K562 (cell line): ENCODE data around the gene GRIN2A. TPM values are rescaled to one million over a fixed set of nuclear protein-coding genes. Genes with fewer than 3 reads are reported as not detected.

Experiments used
- ATAC-seq: fragments of 200-7000 bp; cut with Tn5 transposase; 3 replicates; pipeline ENCODE4 v1.9.1; 2020; ENCODE audit warnings: moderate library complexity
- BruUV-seq: library from RNA; stranded (reverse); fragments of 400-500 nt; replicated peaks from 2 replicates; lab custom pipeline; 2021; lab: Mats Ljungman, UMichigan
- CTCF ChIA-PET: fragments of 300-600 bp; formaldehyde crosslinking; extraction: SDS; loops from one replicate; lab custom pipeline; 2021; ENCODE audit warnings: low intra/inter-chr PET ratio; lab: Yijun Ruan, JAX
- POLR2A ChIA-PET: fragments of 300-600, 350-650 bp; sonication (Branson Sonifier 250); formaldehyde crosslinking; extraction: SDS; loops from one replicate; lab custom pipeline; 2021; ENCODE audit warnings: antibody characterized with exemption, inconsistent platforms; lab: Yijun Ruan, JAX
- DNase-seq, 4 experiments: peaks; one replicate each; pipeline versions ENCODE4 v3.0.0 to v3.0.0-alpha.2; 2011 to 2018; ENCODE audit warnings: low spot score in 3 of 4, mixed read lengths in 3 of 4; ENCODE audit errors: extremely low read depth in 1 of 4
- FAIRE-seq: peaks from 2 replicates; lab custom pipeline; 2011; peaks lifted over from hg19 to GRCh38; lab: Jason Lieb, UNC
- H2AFZ ChIP-seq: 2 replicates; pipeline ENCODE4 v1.6.0; 2011; ENCODE audit warnings: low read depth, low read length, control low read depth, inconsistent platforms
- H3K27ac ChIP-seq: fragments of 200-600 bp; 3 replicates; pipeline ENCODE4 v1.8.0; 2011; ENCODE audit warnings: low read depth, mild to moderate bottlenecking, control low read depth, inconsistent platforms, low read length, moderate library complexity, mixed read lengths; ENCODE audit errors: extremely low read depth
- H3K27me3 ChIP-seq, 2 experiments: fragments of 300-600 bp in 1 of 2; 2 replicates in 1 of 2; 3 replicates in 1 of 2; pipeline versions ENCODE4 v1.6.0 to v1.8.0; 2011; ENCODE audit warnings: inconsistent platforms in 2 of 2, low read length in 2 of 2, mild to moderate bottlenecking in 1 of 2, mixed read lengths in 1 of 2, moderate library complexity in 1 of 2; ENCODE audit not compliant: control insufficient read depth in 2 of 2, insufficient read depth in 2 of 2
- H3K36me3 ChIP-seq: fragments of 300-600 bp; 3 replicates; pipeline ENCODE4 v1.8.0; 2011; ENCODE audit warnings: mild to moderate bottlenecking, low read length, inconsistent platforms; ENCODE audit not compliant: control insufficient read depth, insufficient read depth
- H3K4me1 ChIP-seq, 2 experiments: fragments of 200-600 bp in 1 of 2; replicated peaks in 1 of 2; 2 replicates in 1 of 2; 3 replicates in 1 of 2; pipeline versions ENCODE4 v1.5.1 to v1.8.0; 2011; ENCODE audit warnings: inconsistent platforms in 2 of 2, low read length in 2 of 2, mild to moderate bottlenecking in 1 of 2, mixed read lengths in 1 of 2, moderate library complexity in 1 of 2; ENCODE audit not compliant: control insufficient read depth in 2 of 2, insufficient read depth in 2 of 2
- H3K4me2 ChIP-seq: 2 replicates; pipeline ENCODE4 v1.6.1; 2011; ENCODE audit warnings: low read length, control low read depth, inconsistent platforms, mixed read lengths; ENCODE audit not compliant: insufficient read depth
- H3K4me3 ChIP-seq: fragments of 200-600 bp; sonication (generic), shearing (Covaris generic); 2 replicates; pipeline ENCODE4 v1.5.1; 2016; ENCODE audit warnings: control low read depth, inconsistent platforms
- H3K79me2 ChIP-seq: fragments of 200-600 bp; 3 replicates; pipeline ENCODE4 v1.8.0; 2011; ENCODE audit warnings: low read length, inconsistent platforms; ENCODE audit not compliant: control insufficient read depth, insufficient read depth
- H3K9ac ChIP-seq, 2 experiments: 2 replicates each; pipeline versions ENCODE4 v1.6.0 to v1.6.1; 2011; ENCODE audit warnings: low read depth in 2 of 2, low read length in 2 of 2, control low read depth in 1 of 2, inconsistent platforms in 1 of 2, mild to moderate bottlenecking in 1 of 2, mixed read lengths in 1 of 2; ENCODE audit not compliant: insufficient read depth in 1 of 2
- H3K9me1 ChIP-seq: one replicate; pipeline ENCODE4 v1.6.0; 2011; ENCODE audit warnings: inconsistent platforms, mild to moderate bottlenecking, low read length, moderate library complexity; ENCODE audit not compliant: control insufficient read depth, insufficient read depth
- H3K9me3 ChIP-seq: replicated peaks from 2 replicates; pipeline ENCODE4 v1.5.1; 2011; ENCODE audit warnings: low read depth, low read length, inconsistent platforms; ENCODE audit not compliant: control insufficient read depth, insufficient read depth
- H4K20me1 ChIP-seq: replicated peaks from 2 replicates; pipeline ENCODE4 v1.6.1; 2011; ENCODE audit warnings: low read length, inconsistent platforms, mixed read lengths; ENCODE audit not compliant: control insufficient read depth, insufficient read depth
- CHD1 ChIP-seq: fragments of 200-600 bp; sonication (generic); IDR thresholded peaks from one replicate; pipeline ENCODE4 v1.6.1; 2012; ENCODE audit warnings: mild to moderate bottlenecking, moderate library complexity, low read length, inconsistent platforms
- DPF2 ChIP-seq: fragments of 450-650 bp; IDR thresholded peaks from 2 replicates; pipeline ENCODE4 v1.6.1; 2016
- ELF4 ChIP-seq: fragments of 450-650 bp; formaldehyde crosslinking; IDR thresholded peaks from 2 replicates; pipeline ENCODE4 v1.4.0; 2022; ENCODE audit warnings: missing genetic modification characterization
- GABPB2 ChIP-seq: fragments of 250-450 bp; sonication (Bioruptor Pico); conservative IDR thresholded peaks from 2 replicates; pipeline ENCODE4 v1.5.1; 2021; ENCODE audit warnings: mild to moderate bottlenecking
- HCFC1 ChIP-seq: IDR thresholded peaks from 2 replicates; pipeline ENCODE4 v1.6.1; 2012; ENCODE audit warnings: low read depth, low read length, improper control_type of control experiment
- MTA3 ChIP-seq: fragments of 450-650 bp; formaldehyde crosslinking; IDR thresholded peaks from 2 replicates; pipeline ENCODE4 v1.6.1; 2017; ENCODE audit warnings: mild to moderate bottlenecking, borderline replicate concordance
- NONO ChIP-seq, 2 experiments: fragments of 200-400 bp in 1 of 2; fragments of 450-650 bp in 1 of 2; formaldehyde crosslinking in 1 of 2; IDR thresholded peaks; 2 replicates each; pipeline ENCODE4 v1.6.1; 2017; ENCODE audit warnings: low read depth in 2 of 2, mild to moderate bottlenecking in 2 of 2, moderate library complexity in 2 of 2, low read length in 1 of 2
- NUFIP1 ChIP-seq: fragments of 450-650 bp; IDR thresholded peaks from 2 replicates; pipeline ENCODE4 v1.6.1; 2018; ENCODE audit not compliant: partially characterized antibody
- PHTF2 ChIP-seq: fragments of 250-450 bp; sonication (Bioruptor Pico); IDR thresholded peaks from 2 replicates; pipeline ENCODE4 v1.5.0; 2021; ENCODE audit warnings: mild to moderate bottlenecking
- RUNX1 ChIP-seq: sonication (generic); IDR thresholded peaks from 2 replicates; pipeline ENCODE4 v1.6.1; 2016; ENCODE audit warnings: antibody characterized with exemption, low read depth
- SIN3B ChIP-seq: fragments of 450-650 bp; IDR thresholded peaks from 2 replicates; pipeline ENCODE4 v1.6.1; 2017; ENCODE audit warnings: low read depth, mild to moderate bottlenecking, moderate library complexity
- ZBTB7A ChIP-seq: IDR thresholded peaks from 2 replicates; pipeline ENCODE4 v1.6.1; 2011; ENCODE audit warnings: low read depth, mild to moderate bottlenecking, low read length, moderate library complexity, borderline replicate concordance; ENCODE audit not compliant: control insufficient read depth
- ZC3H4 ChIP-seq: sonication (generic); formaldehyde crosslinking; IDR thresholded peaks from 2 replicates; pipeline ENCODE4 v1.9.0; 2021; ENCODE audit warnings: missing genetic modification reagents, borderline replicate concordance
- ZNF77 ChIP-seq: fragments of 250-450 bp; sonication (Bioruptor Pico); IDR thresholded peaks from 2 replicates; pipeline ENCODE4 v1.5.0; 2020
- WGBS: fragments of 100-300 bp; shearing (Covaris generic); methylation state at CpG from one replicate; pipeline ENCODE4 v1.1.6; 2016; ENCODE audit warnings: low coverage, mixed read lengths; ENCODE audit not compliant: insufficient coverage; ENCODE audit errors: missing lambda C conversion rate; 5-methylcytosine and 5-hydroxymethylcytosine counted together
- in situ Hi-C: fragments of 300-500 bp; cut with MboI; formaldehyde crosslinking; loops from 4 replicates; pipeline ENCODE4 v1.15.0; 2018; ENCODE audit warnings: inconsistent platforms, mixed read lengths
- intact Hi-C: fragments of 100-400 bp; cut with micrococcal nuclease; formaldehyde crosslinking; loops from 2 replicates; pipeline ENCODE4 v1.14.2; 2022
- polyA plus RNA-seq, 8 experiments: library from polyadenylated mRNA; depleted of rRNA in 4 of 8; stranded (reverse) in 5 of 8; unstranded in 3 of 8; fragments of >200 nt; fragmentation: Nextera tagmentation in 2 of 8; fragmentation: Illumina TruSeq in 1 of 8; extraction: Ambion mirVana in 2 of 8; extraction: Trizol in 1 of 8; gene quantifications; 2 replicates each; pipeline versions ENCODE4 v1.2.1 to v1.2.3, GENCODE V29; 2011 to 2014; ENCODE audit warnings: inconsistent platforms in 1 of 8, missing spikeins in 1 of 8
- total RNA-seq, 7 experiments: library from RNA; depleted of rRNA in 6 of 7; stranded (reverse); fragments of >200 nt in 6 of 7; fragmentation: Illumina TruSeq in 2 of 7; extraction: Trizol in 2 of 7; gene quantifications; 2 replicates each; pipeline versions ENCODE4 v1.2.1 to v1.2.3, GENCODE V29; 2011 to 2021; ENCODE audit warnings: low replicate concordance in 1 of 7
- TF ChIP-seq, protein P1 (sequence below): fragments of 250-450 bp; sonication (Bioruptor Pico); IDR thresholded peaks from 2 replicates; pipeline ENCODE4 v1.5.0; 2021; ENCODE audit warnings: mild to moderate bottlenecking, borderline replicate concordance
- TF ChIP-seq, protein P2 (sequence below): fragments of 450-650 bp; formaldehyde crosslinking; IDR thresholded peaks from 2 replicates; pipeline ENCODE4 v1.4.0; 2022; ENCODE audit warnings: mild to moderate bottlenecking, moderate library complexity

GRIN2A gene
- total and polyA plus RNA-seq, 9 of the 15 experiments (the other 6 are each of a cell fraction or from before 2014, with no cell fraction given): not detected

DNA sequence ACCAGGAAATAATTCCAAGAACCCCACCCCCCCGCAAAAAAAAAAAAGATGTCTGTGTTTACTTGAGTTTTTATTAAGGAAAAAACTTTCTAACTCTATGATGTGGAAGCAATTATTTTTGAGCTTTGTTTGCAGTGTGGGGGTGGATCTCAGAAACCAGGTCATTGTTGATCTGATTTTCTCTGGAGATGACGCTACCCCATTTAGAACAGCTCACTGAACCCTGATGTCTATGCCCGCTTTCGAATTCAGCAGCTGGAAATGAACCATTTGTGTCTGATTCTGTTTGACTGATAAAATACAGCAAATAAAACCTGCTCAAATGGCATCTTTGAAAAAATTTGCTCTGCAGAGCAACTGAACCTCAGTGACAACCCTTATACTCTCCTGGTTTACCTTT is 368.6 kb downstream of the GRIN2A start:
- intact Hi-C loops (no loop called here), in situ Hi-C loops (no loop called here)
- TF ChIP-seq, protein P1, sequence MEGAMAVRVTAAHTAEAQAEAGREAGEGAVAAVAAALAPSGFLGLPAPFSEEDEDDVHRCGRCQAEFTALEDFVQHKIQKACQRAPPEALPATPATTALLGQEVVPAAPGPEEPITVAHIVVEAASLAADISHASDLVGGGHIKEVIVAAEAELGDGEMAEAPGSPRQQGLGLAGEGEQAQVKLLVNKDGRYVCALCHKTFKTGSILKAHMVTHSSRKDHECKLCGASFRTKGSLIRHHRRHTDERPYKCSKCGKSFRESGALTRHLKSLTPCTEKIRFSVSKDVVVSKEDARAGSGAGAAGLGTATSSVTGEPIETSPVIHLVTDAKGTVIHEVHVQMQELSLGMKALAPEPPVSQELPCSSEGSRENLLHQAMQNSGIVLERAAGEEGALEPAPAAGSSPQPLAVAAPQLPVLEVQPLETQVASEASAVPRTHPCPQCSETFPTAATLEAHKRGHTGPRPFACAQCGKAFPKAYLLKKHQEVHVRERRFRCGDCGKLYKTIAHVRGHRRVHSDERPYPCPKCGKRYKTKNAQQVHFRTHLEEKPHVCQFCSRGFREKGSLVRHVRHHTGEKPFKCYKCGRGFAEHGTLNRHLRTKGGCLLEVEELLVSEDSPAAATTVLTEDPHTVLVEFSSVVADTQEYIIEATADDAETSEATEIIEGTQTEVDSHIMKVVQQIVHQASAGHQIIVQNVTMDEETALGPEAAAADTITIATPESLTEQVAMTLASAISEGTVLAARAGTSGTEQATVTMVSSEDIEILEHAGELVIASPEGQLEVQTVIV (CRISPR knock-in tag): no peak
- TF ChIP-seq NONO (IDR thresholded peaks at IDR 0.05; ENCODE audit: low read depth in 2 of 2, low read length in 1 of 2): no peak
- Histone ChIP-seq H2AFZ (no peak overlapping the region), H3K27me3 (no peaks in the 10 kb centered on the region; a peak in 1 of 5 replicates), H3K4me1 (no peaks in the 10 kb centered on the region), H3K4me2 (no peak overlapping the region), H3K27ac (no peak overlapping the region), H3K9me3 (no peaks in the 10 kb centered on the region), H3K79me2 (no peaks in the 10 kb centered on the region), H4K20me1 (no peaks in the 10 kb centered on the region), H3K36me3 (no peaks in the 10 kb centered on the region), H3K9me1 (no peaks in the 10 kb centered on the region), H3K4me3 (no peak overlapping the region), H3K9ac (no peak overlapping the region)
- POLR2A ChIA-PET: no interaction called here
- 0% methylated on average over 4 of the region's 4 CpGs for WGBS
- CTCF ChIA-PET: no interaction called here
- BruUV-seq: no TSS peak
- DNase-seq (no peak), FAIRE-seq (no peak), ATAC-seq (no peak)

DNA sequence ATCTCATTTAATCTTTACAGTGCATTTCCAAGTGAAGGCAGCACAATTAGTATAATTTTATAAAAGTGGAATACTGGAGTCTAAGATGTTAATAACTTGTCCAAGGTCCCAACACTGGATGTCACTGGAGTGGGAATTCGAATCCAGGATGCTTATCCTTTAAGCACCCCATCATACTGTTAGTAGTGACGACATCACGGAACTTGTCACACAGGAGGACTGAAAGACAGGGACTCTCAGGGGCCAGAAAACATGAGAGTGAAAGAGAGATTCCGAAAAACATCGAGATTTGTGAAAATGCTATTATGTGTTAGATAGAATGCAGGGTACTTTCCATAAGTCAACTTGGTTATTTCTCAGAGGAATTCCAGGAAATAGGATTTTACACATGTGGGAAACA is 374.0 kb downstream of the GRIN2A start:
- H3K27me3 ChIP-seq: 0 out of 5 replicates have a peak, but pooled peaks cover 0 to 7% of the 10 kb centered on the region in 2 experiments
- no peak for DNase-seq
- in situ Hi-C loops: no loop called here
- no peaks in the 10 kb centered on the region for H4K20me1 ChIP-seq
- no peaks in the 10 kb centered on the region for H3K9me3 ChIP-seq
- H3K4me1 ChIP-seq: no peaks in the 10 kb centered on the region
- ATAC-seq: no peak
- H3K4me2 ChIP-seq: no peak overlapping the region
- CTCF ChIA-PET: no interaction called here
- H3K36me3 ChIP-seq: no peaks in the 10 kb centered on the region
- no peak for FAIRE-seq
- 0% methylated on average over 5 of the region's 5 CpGs for WGBS
- no peak overlapping the region for H3K27ac ChIP-seq
- POLR2A ChIA-PET: no interaction called here
- H3K4me3 ChIP-seq: no peak overlapping the region
- H3K9ac ChIP-seq: no peak overlapping the region
- H2AFZ ChIP-seq: no peak overlapping the region
- intact Hi-C loops: no loop called here
- BruUV-seq: no TSS peak
- H3K9me1 ChIP-seq: no peaks in the 10 kb centered on the region
- H3K79me2 ChIP-seq: no peaks in the 10 kb centered on the region
- no peak for TF ChIP-seq ZBTB7A
- TF ChIP-seq PHTF2 (CRISPR knock-in tag): no peak
- TF ChIP-seq SIN3B: no peak
- no peak for TF ChIP-seq HCFC1
- no peak for TF ChIP-seq ELF4 (CRISPR knock-in tag)
- TF ChIP-seq GABPB2 (CRISPR knock-in tag): no peak
- TF ChIP-seq CHD1: no peak
- no peak for TF ChIP-seq DPF2
- TF ChIP-seq NUFIP1: no peak
- no peak for TF ChIP-seq ZC3H4
- no peak for TF ChIP-seq MTA3
- no peak for TF ChIP-seq RUNX1
- TF ChIP-seq, protein P2, sequence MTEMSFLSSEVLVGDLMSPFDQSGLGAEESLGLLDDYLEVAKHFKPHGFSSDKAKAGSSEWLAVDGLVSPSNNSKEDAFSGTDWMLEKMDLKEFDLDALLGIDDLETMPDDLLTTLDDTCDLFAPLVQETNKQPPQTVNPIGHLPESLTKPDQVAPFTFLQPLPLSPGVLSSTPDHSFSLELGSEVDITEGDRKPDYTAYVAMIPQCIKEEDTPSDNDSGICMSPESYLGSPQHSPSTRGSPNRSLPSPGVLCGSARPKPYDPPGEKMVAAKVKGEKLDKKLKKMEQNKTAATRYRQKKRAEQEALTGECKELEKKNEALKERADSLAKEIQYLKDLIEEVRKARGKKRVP (CRISPR knock-in tag): no peak
- no peak for TF ChIP-seq ZNF77
